GM18502 (cell line): ENCODE results near the gene CPSF4L.

ENCODE experiments used
- ATAC-seq: cut with Tn5 transposase; IDR thresholded peaks from one replicate; pipeline ENCODE4 v1.9.1; 2021; ENCODE audit warnings: mild to moderate bottlenecking; ENCODE audit not compliant: unreplicated experiment, poor library complexity

Gene CPSF4L

GRCh38 chr17:73208139-73208827 lies 53.4 kb downstream of the CPSF4L start:
- no peak for ATAC-seq

- no peak for ATAC-seq
These were observed 56.2 kb downstream of the CPSF4L start for GRCh38 chr17:73205459-73205961.

GRCh38 chr17:73203788-73204479 lies 57.7 kb downstream of the CPSF4L start:
- ATAC-seq: no peak

- no peak for ATAC-seq
These were observed 58.4 kb downstream of the CPSF4L start for GRCh38 chr17:73203135-73203787.

GRCh38 chr17:73201215-73202069 lies 60.2 kb downstream of the CPSF4L start:
- no peak for ATAC-seq

DNA sequence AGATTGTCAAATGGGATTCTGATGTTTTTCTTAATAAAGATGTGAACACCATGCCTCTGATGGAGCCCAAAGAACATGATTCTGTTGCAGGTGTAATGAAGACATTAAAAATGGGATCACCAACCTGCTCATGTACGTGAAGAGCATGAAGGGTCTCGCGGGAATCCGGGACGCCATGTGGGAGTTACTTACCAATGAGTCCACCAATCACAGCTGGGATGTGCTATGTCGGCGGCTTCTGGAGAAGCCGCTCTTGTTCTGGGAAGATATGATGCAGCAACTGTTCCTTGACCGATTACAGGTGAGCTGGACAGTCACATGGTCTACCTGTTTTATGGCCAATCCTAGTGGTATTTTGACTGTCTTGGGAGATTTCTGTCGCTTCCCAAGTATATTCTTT lies 61.2 kb downstream of the CPSF4L start:
- ATAC-seq: no peak

DNA sequence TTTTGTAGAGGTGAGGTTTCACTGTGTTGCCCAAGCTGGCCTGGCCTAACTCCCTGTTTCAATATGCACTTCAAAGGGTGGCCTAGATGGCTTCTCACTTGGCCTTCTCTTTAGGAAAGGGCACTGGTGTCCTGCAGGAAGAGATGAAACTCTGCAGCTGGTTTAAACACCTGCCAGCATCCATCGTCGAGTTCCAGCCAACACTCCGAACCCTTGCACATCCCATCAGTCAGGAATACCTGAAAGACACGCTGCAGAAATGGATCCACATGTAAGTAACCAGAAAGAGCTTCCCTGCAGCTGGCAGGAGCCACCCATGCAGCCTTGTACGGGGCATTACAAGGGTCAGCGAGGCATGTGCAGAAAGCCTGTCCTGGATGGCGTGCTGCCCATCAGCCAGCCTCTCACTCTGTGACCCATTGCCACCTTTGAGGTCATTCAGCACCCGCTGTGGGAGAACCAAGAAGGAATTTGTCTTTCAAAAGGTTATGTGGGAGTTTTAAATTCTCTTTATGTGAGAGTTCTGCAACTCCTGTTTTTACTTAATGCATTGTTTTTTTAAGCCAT lies 61.8 kb downstream of the CPSF4L start:
- ATAC-seq: no peak

GRCh38 chr17:73198930-73199260 lies 62.8 kb downstream of the CPSF4L start:
- no peak for ATAC-seq
